SK-N-SH (cell line): ENCODE measurements around the gene LRRC34. TPM values are rescaled to one million over a fixed set of nuclear protein-coding genes. Genes with fewer than 3 reads are reported as not detected.

Experiments used
- CTCF ChIA-PET: fragments of 300-600, 350-600 bp; formaldehyde crosslinking; extraction: SDS; loops from one replicate; lab custom pipeline; 2021; lab: Yijun Ruan, JAX
- POLR2A ChIA-PET: fragments of 350-600 bp; sonication (Branson Sonifier 250); formaldehyde crosslinking; extraction: SDS; loops from one replicate; lab custom pipeline; 2020; ENCODE audit warnings: antibody characterized with exemption, inconsistent platforms; lab: Yijun Ruan, JAX
- DNase-seq: peaks from one replicate; pipeline ENCODE4 v3.0.0; 2012
- H2AFZ ChIP-seq: fragments of 200-600 bp; sonication (generic); 2 replicates; pipeline ENCODE4 v1.8.1; 2016; ENCODE audit warnings: antibody characterized with exemption, mild to moderate bottlenecking, low read depth
- H3F3A ChIP-seq: fragments of 200-600 bp; sonication (generic); replicated peaks from 2 replicates; pipeline ENCODE3; 2016; ENCODE audit warnings: antibody characterized with exemption, mild to moderate bottlenecking; ENCODE audit not compliant: insufficient read depth
- H3K27ac ChIP-seq, 2 experiments: fragments of 200-500 bp in 1 of 2; fragments of 200-600 bp in 1 of 2; sonication (Bioruptor generic) in 1 of 2; sonication (generic), shearing (Covaris generic) in 1 of 2; 2 replicates each; pipeline versions ENCODE4 v1.5.1 to v1.6.1; 2014 to 2016; ENCODE audit warnings: low read depth in 2 of 2, inconsistent platforms in 1 of 2, low read length in 1 of 2, mild to moderate bottlenecking in 1 of 2, mixed read lengths in 1 of 2
- H3K27me3 ChIP-seq: fragments of 200-600 bp; sonication (generic), shearing (Covaris generic); 2 replicates; pipeline ENCODE4 v1.6.1; 2016; ENCODE audit warnings: mixed run types; ENCODE audit not compliant: insufficient read depth
- H3K36me3 ChIP-seq, 2 experiments: fragments of 200-500 bp in 1 of 2; fragments of 200-600 bp in 1 of 2; sonication (Bioruptor generic) in 1 of 2; sonication (generic) in 1 of 2; replicated peaks in 1 of 2; 2 replicates each; pipeline versions ENCODE3 to v1.5.1; 2014 to 2016; ENCODE audit warnings: low read length in 1 of 2, mild to moderate bottlenecking in 1 of 2; ENCODE audit not compliant: insufficient read depth in 2 of 2, control insufficient read depth in 1 of 2
- H3K4me1 ChIP-seq, 2 experiments: fragments of 200-500 bp in 1 of 2; fragments of 200-600 bp in 1 of 2; sonication (Bioruptor generic) in 1 of 2; sonication (generic), shearing (Covaris generic) in 1 of 2; 2 replicates each; pipeline versions ENCODE4 v1.5.1 to v1.6.1; 2014 to 2016; ENCODE audit warnings: low read depth in 1 of 2, low read length in 1 of 2, mixed run types in 1 of 2; ENCODE audit not compliant: insufficient read depth in 2 of 2, control insufficient read depth in 1 of 2
- H3K4me2 ChIP-seq: fragments of 200-600 bp; sonication (generic), shearing (Covaris generic); 2 replicates; pipeline ENCODE4 v1.6.1; 2017; ENCODE audit warnings: mixed run types
- H3K4me3 ChIP-seq, 2 experiments: fragments of 200-500 bp in 1 of 2; fragments of 200-600 bp in 1 of 2; sonication (Bioruptor generic) in 1 of 2; sonication (generic), shearing (Covaris generic) in 1 of 2; 2 replicates each; pipeline versions ENCODE4 v1.5.1 to v1.8.1; 2014 to 2016; ENCODE audit warnings: low read depth in 2 of 2, inconsistent platforms in 1 of 2, low read length in 1 of 2, mild to moderate bottlenecking in 1 of 2, mixed read lengths in 1 of 2, moderate library complexity in 1 of 2
- H3K79me2 ChIP-seq: fragments of 200-600 bp; sonication (generic); 2 replicates; pipeline ENCODE4 v1.8.1; 2017; ENCODE audit warnings: mild to moderate bottlenecking; ENCODE audit not compliant: insufficient read depth
- H3K9ac ChIP-seq: fragments of 200-600 bp; sonication (generic); 2 replicates; pipeline ENCODE4 v1.6.1; 2017; ENCODE audit warnings: mixed run types
- H3K9me2 ChIP-seq: fragments of 200-600 bp; sonication (generic); 2 replicates; pipeline ENCODE4 v1.6.1; 2017; ENCODE audit warnings: mixed run types
- H3K9me3 ChIP-seq: fragments of 200-600 bp; sonication (generic); 2 replicates; pipeline ENCODE4 v1.6.1; 2017; ENCODE audit warnings: mixed run types, mild to moderate bottlenecking, moderate library complexity
- H4K20me1 ChIP-seq: fragments of 200-600 bp; sonication (generic); 2 replicates; pipeline ENCODE4 v1.6.1; 2017; ENCODE audit warnings: mild to moderate bottlenecking, mixed run types; ENCODE audit not compliant: insufficient read depth
- CHD2 ChIP-seq: fragments of 150-350 bp; IDR thresholded peaks from 2 replicates; pipeline ENCODE4 v1.6.1; 2018; ENCODE audit warnings: low read length; ENCODE audit not compliant: partially characterized antibody
- ELF1 ChIP-seq: IDR thresholded peaks from 2 replicates; pipeline ENCODE4 v1.4.0; 2012
- EP300 ChIP-seq, 2 experiments: IDR thresholded peaks; 2 replicates each; pipeline versions ENCODE4 v1.4.0 to v1.6.1; 2012; ENCODE audit warnings: borderline replicate concordance in 1 of 2, low read depth in 1 of 2, low read length in 1 of 2
- FOSL2 ChIP-seq: IDR thresholded peaks from 2 replicates; pipeline ENCODE4 v1.4.0; 2012; ENCODE audit warnings: low read depth, mild to moderate bottlenecking, moderate library complexity, borderline replicate concordance
- GATA2 ChIP-seq: sonication (generic); formaldehyde crosslinking; IDR thresholded peaks from 2 replicates; pipeline ENCODE4 v1.5.0; 2020; ENCODE audit warnings: mild to moderate bottlenecking, missing genetic modification reagents
- IRF3 ChIP-seq: fragments of 150-350 bp; IDR thresholded peaks from 2 replicates; pipeline ENCODE4 v1.6.1; 2016; ENCODE audit warnings: mild to moderate bottlenecking, low read depth, low read length
- JUND ChIP-seq: IDR thresholded peaks from 2 replicates; pipeline ENCODE4 v1.4.0; 2012
- MXI1 ChIP-seq: IDR thresholded peaks from 2 replicates; pipeline ENCODE4 v1.6.1; 2012; ENCODE audit warnings: mild to moderate bottlenecking, low read depth, low read length, improper control_type of control experiment
- NFIC ChIP-seq: IDR thresholded peaks from 2 replicates; pipeline ENCODE4 v1.4.0; 2012; ENCODE audit warnings: borderline replicate concordance
- NRF1 ChIP-seq: IDR thresholded peaks from 2 replicates; pipeline ENCODE4 v1.6.1; 2012; ENCODE audit warnings: low read depth, mild to moderate bottlenecking, low read length
- POLR2AphosphoS5 ChIP-seq: IDR thresholded peaks from 2 replicates; pipeline ENCODE4 v1.6.1; 2012; ENCODE audit warnings: low read depth, low read length
- RAD21 ChIP-seq: IDR thresholded peaks from 2 replicates; pipeline ENCODE4 v1.6.1; 2012; ENCODE audit warnings: mild to moderate bottlenecking, low read length
- RFX5 ChIP-seq: IDR thresholded peaks from 2 replicates; pipeline ENCODE4 v1.6.1; 2012; ENCODE audit warnings: mild to moderate bottlenecking, improper control_type of control experiment, low read length
- RXRA ChIP-seq: IDR thresholded peaks from 2 replicates; pipeline ENCODE4 v1.4.0; 2012; ENCODE audit warnings: low read depth, mild to moderate bottlenecking, borderline replicate concordance
- YY1 ChIP-seq: IDR thresholded peaks from 2 replicates; pipeline ENCODE4 v1.4.0; 2012; ENCODE audit warnings: low read depth, mild to moderate bottlenecking
- WGBS: methylation state at CpG from one replicate; pipeline ENCODE4 v1.1.6; 2017; ENCODE audit warnings: low lambda C conversion rate; 5-methylcytosine and 5-hydroxymethylcytosine counted together
- polyA plus RNA-seq, 3 experiments: library from polyadenylated mRNA; depleted of rRNA; stranded (reverse); fragments of >200 nt; gene quantifications; 2 replicates each; pipeline ENCODE4 v1.2.3, GENCODE V29; 2012
- TF ChIP-seq, protein P1 (sequence below): IDR thresholded peaks from 2 replicates; pipeline ENCODE4 v1.6.1; 2012; ENCODE audit warnings: mild to moderate bottlenecking, low read depth, low read length, moderate library complexity
- TF ChIP-seq, protein P2 (sequence below): IDR thresholded peaks from 2 replicates; pipeline ENCODE4 v1.4.0; 2012; ENCODE audit warnings: low read depth

Gene LRRC34
- polyA plus RNA-seq, 1 of the 3 experiments (the other 2 are of a cell fraction): 1.6 TPM

DNA sequence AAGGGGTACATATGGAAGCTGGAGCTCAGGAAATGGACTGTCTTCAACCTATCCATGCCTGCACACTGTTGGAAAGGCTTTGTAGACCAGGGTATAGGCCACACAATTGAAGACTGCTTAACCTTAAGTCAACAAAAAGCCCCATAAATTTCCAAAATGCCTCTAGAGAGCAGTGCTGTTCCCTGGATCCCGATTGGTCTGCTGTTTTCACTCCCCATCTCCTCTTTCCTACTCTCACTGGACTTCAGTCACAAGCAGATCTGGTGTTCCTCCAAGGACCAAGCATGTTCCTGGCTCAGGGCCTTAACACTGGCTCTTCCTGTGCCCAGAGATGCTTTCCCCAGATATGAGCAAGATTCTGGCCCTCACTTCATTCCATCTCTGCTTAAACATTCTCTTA is 22.8 kb upstream of the LRRC34 start:
- Histone ChIP-seq H3K9me2 (no peaks in the 10 kb centered on the region), H3K27me3 (no peaks in the 10 kb centered on the region), H3K4me1 (no peaks in the 10 kb centered on the region), H3K4me3 (no peak overlapping the region), H3K9ac (no peak overlapping the region), H3K27ac (no peak overlapping the region), H3K36me3 (no peaks in the 10 kb centered on the region), H3K9me3 (no peaks in the 10 kb centered on the region), H4K20me1 (no peaks in the 10 kb centered on the region), H3K79me2 (no peaks in the 10 kb centered on the region), H3K4me2 (no peak overlapping the region), H2AFZ (no peak overlapping the region), H3F3A (no peaks in the 10 kb centered on the region)
- WGBS: 32% methylated on average over 1 of the region's 1 CpG
- TF ChIP-seq YY1 (no peak), CHD2 (no peak), EP300 (IDR thresholded peaks at IDR 0.05; ENCODE audit: borderline replicate concordance in 1 of 2, low read depth in 1 of 2, low read length in 1 of 2) (no peak), JUND (no peak), RXRA (no peak), GATA2 (CRISPR knock-in tag) (no peak), NFIC (no peak), IRF3 (no peak), MXI1 (no peak), POLR2AphosphoS5 (no peak)
- TF ChIP-seq, protein P1, sequence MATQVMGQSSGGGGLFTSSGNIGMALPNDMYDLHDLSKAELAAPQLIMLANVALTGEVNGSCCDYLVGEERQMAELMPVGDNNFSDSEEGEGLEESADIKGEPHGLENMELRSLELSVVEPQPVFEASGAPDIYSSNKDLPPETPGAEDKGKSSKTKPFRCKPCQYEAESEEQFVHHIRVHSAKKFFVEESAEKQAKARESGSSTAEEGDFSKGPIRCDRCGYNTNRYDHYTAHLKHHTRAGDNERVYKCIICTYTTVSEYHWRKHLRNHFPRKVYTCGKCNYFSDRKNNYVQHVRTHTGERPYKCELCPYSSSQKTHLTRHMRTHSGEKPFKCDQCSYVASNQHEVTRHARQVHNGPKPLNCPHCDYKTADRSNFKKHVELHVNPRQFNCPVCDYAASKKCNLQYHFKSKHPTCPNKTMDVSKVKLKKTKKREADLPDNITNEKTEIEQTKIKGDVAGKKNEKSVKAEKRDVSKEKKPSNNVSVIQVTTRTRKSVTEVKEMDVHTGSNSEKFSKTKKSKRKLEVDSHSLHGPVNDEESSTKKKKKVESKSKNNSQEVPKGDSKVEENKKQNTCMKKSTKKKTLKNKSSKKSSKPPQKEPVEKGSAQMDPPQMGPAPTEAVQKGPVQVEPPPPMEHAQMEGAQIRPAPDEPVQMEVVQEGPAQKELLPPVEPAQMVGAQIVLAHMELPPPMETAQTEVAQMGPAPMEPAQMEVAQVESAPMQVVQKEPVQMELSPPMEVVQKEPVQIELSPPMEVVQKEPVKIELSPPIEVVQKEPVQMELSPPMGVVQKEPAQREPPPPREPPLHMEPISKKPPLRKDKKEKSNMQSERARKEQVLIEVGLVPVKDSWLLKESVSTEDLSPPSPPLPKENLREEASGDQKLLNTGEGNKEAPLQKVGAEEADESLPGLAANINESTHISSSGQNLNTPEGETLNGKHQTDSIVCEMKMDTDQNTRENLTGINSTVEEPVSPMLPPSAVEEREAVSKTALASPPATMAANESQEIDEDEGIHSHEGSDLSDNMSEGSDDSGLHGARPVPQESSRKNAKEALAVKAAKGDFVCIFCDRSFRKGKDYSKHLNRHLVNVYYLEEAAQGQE: no peak
- CTCF ChIA-PET: no interaction called here
- POLR2A ChIA-PET: no interaction called here
- DNase-seq: no peak

- no peak overlapping the region for H2AFZ ChIP-seq
- H4K20me1 ChIP-seq: no peaks in the 10 kb centered on the region
- no peak overlapping the region for H3K4me2 ChIP-seq
- H3K4me3 ChIP-seq: no peak overlapping the region
- no peaks in the 10 kb centered on the region; the same call in 1 of the 2 replicates for H3K9me3 ChIP-seq
- no peak overlapping the region for H3K9ac ChIP-seq
- no peaks in the 10 kb centered on the region for H3K79me2 ChIP-seq
- POLR2A ChIA-PET: interaction anchor here (0.6 kb wide), 1 partner anchor 15 kb away, joined by 4 read pairs; the partner anchor contains the start of genes LRRC34 and LRRIQ4
- CTCF ChIA-PET: interaction anchor here (1.2 kb wide), 1 partner anchor 14 kb away, joined by 3 read pairs; no protein-coding TSS in a partner anchor
- no peaks in the 10 kb centered on the region for H3F3A ChIP-seq
- no peak for DNase-seq
- H3K9me2 ChIP-seq: no peaks in the 10 kb centered on the region
- no peaks in the 10 kb centered on the region for H3K4me1 ChIP-seq
- no peaks in the 10 kb centered on the region for H3K27me3 ChIP-seq
- H3K27ac ChIP-seq: no peak overlapping the region
- no peaks in the 10 kb centered on the region for H3K36me3 ChIP-seq
- 78% methylated on average over 4 of the region's 4 CpGs for WGBS
- TF ChIP-seq RFX5: no peak
- no peak for TF ChIP-seq NFIC
- TF ChIP-seq NRF1: no peak
- no peak for TF ChIP-seq GATA2 (CRISPR knock-in tag)
- TF ChIP-seq, protein P1: no peak
- TF ChIP-seq RXRA: no peak
- no peak for TF ChIP-seq FOSL2
- TF ChIP-seq JUND: no peak
- no peak for TF ChIP-seq RAD21
- TF ChIP-seq ELF1: no peak
- TF ChIP-seq IRF3: no peak
- no peak for TF ChIP-seq EP300 (IDR thresholded peaks at IDR 0.05; ENCODE audit: borderline replicate concordance in 1 of 2, low read depth in 1 of 2, low read length in 1 of 2)
- TF ChIP-seq, protein P2, sequence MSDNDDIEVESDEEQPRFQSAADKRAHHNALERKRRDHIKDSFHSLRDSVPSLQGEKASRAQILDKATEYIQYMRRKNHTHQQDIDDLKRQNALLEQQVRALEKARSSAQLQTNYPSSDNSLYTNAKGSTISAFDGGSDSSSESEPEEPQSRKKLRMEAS: no peak
- TF ChIP-seq CHD2: no peak
These were observed 15.0 kb upstream of the LRRC34 start for GRCh38 chr3:169827712-169828111.
